CD8-positive, alpha-beta memory T cell (primary cell): ENCODE results near the gene WFDC12. TPM values are rescaled to one million over a fixed set of nuclear protein-coding genes. Genes with fewer than 3 reads are reported as not detected.
A peak's percentile ranks its signal among the peaks of the same experiment; 100 is the strongest.

ENCODE experiments used
- CTCF ChIA-PET: fragments of 350-600 bp; sonication (Branson Sonifier 250); formaldehyde crosslinking; loops from one replicate; lab custom pipeline; 2021; ENCODE audit warnings: antibody characterized with exemption; lab: Charles Lee
- POLR2A ChIA-PET: fragments of 350-600 bp; sonication (Branson Sonifier 250); formaldehyde crosslinking; loops from one replicate; lab custom pipeline; 2021; ENCODE audit warnings: antibody characterized with exemption; lab: Charles Lee
- DNase-seq, 5 donors: peaks; one replicate each; pipeline versions ENCODE4 v3.0.0 to v3.0.0-alpha.2; 2020 to 2022; ENCODE audit warnings: mixed read lengths in 1 of 5
- H3K27ac ChIP-seq: one replicate; pipeline ENCODE4 v1.7.0; 2013; ENCODE audit warnings: low read depth, mild to moderate bottlenecking, low read length, moderate library complexity
- H3K27me3 ChIP-seq: 2 replicates; pipeline ENCODE4 v1.7.0; 2013; ENCODE audit warnings: low read length, mild to moderate bottlenecking; ENCODE audit not compliant: insufficient read depth, poor library complexity, severe bottlenecking
- H3K36me3 ChIP-seq: 2 replicates; pipeline ENCODE4 v1.7.0; 2013; ENCODE audit warnings: mild to moderate bottlenecking, low read length, moderate library complexity; ENCODE audit not compliant: insufficient read depth
- H3K4me1 ChIP-seq: 2 replicates; pipeline ENCODE4 v1.7.0; 2013; ENCODE audit warnings: mild to moderate bottlenecking, low read length, moderate library complexity; ENCODE audit not compliant: insufficient read depth
- H3K4me3 ChIP-seq: 2 replicates; pipeline ENCODE4 v1.7.0; 2013; ENCODE audit warnings: mild to moderate bottlenecking, low read length
- H3K9me3 ChIP-seq: 2 replicates; pipeline ENCODE4 v1.7.0; 2013; ENCODE audit warnings: mild to moderate bottlenecking, low read length
- H3K27ac Mint-ChIP-seq, 8 donors: one replicate each; pipeline ENCODE4 v1.8.0; 2020 to 2021; ENCODE audit warnings: mixed read lengths in 8 of 8, mild to moderate bottlenecking in 6 of 8, inconsistent platforms in 3 of 8, moderate library complexity in 3 of 8
- H3K27me3 Mint-ChIP-seq, 2 donors: one replicate each; pipeline ENCODE4 v1.8.0; 2020 to 2021; ENCODE audit warnings: mixed read lengths in 2 of 2, mild to moderate bottlenecking in 1 of 2, moderate library complexity in 1 of 2
- H3K36me3 Mint-ChIP-seq, 3 donors: one replicate each; pipeline ENCODE4 v1.8.0; 2020 to 2021; ENCODE audit warnings: mixed read lengths in 3 of 3, inconsistent platforms in 1 of 3, mild to moderate bottlenecking in 1 of 3
- H3K4me1 Mint-ChIP-seq, 3 donors: one replicate each; pipeline ENCODE4 v1.8.0; 2020 to 2021; ENCODE audit warnings: mixed read lengths in 3 of 3, inconsistent platforms in 1 of 3, mild to moderate bottlenecking in 1 of 3
- H3K4me3 Mint-ChIP-seq, 7 donors: one replicate each; pipeline ENCODE4 v1.8.0; 2020 to 2021; ENCODE audit warnings: mixed read lengths in 7 of 7, mild to moderate bottlenecking in 6 of 7, moderate library complexity in 4 of 7, inconsistent platforms in 2 of 7
- H3K9me3 Mint-ChIP-seq, 5 donors: one replicate each; pipeline ENCODE4 v1.8.0; 2020 to 2022; ENCODE audit warnings: mixed read lengths in 5 of 5, mild to moderate bottlenecking in 3 of 5, moderate library complexity in 2 of 5, inconsistent platforms in 1 of 5
- polyA plus RNA-seq: library from polyadenylated mRNA; unstranded; fragments of 300-500 nt; fragmentation: Illumina TruSeq; gene quantifications from one replicate; pipeline ENCODE4 v1.2.3, GENCODE V29; 2021
- total RNA-seq, 2 experiments: library from RNA; stranded (reverse); gene quantifications; one replicate each; pipeline ENCODE4 v1.2.3, GENCODE V29; 2021

Gene WFDC12
- total and polyA plus RNA-seq, 3 experiments from 2014 or later, result not detected

DNA sequence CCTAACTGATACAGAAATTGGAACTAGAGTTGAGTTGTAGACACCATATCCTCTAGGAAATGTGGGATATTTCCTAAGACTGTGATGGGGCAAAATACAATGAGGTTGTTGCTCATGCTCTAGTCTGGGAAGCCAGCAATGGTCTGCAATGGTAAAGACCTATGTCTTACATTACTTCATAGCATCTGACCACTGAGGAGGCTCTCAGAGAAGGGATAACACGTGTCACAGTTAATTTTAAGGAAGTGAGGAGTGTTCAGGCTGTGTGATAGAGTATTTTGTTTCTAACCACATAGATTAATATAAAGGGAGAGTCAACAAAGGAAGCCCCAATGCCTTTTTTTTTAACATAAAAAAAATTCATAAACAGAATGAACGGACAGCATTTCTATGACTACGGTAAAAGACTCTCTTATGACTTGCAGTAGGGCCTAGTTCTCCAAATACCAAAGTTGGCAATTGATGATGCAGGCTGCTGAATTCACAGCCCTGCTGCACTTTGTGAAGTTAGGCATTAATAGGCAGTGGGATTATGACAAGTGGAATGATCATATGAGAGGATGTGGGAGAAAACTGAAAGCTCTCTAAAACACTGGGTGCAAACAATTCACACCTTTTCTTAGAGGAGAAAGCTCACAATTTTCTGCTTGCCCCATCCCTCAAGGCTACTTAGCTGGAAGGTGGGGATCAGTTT is 37.0 kb downstream of the WFDC12 start:
- ChIA-PET POLR2A (interaction anchor here (0.5 kb wide), 1 partner anchor 92 kb away, joined by 7 read pairs; no protein-coding TSS in a partner anchor), CTCF (interaction anchor here (1.0 to 2.1 kb wide), 3 partner anchors 9 to 43 kb away, joined by 3 to 7 read pairs (median 4); no protein-coding TSS in a partner anchor)
- Histone ChIP-seq H3K27me3 (no peaks in the 10 kb centered on the region), H3K36me3 (no peaks in the 10 kb centered on the region), H3K9me3 (no peaks in the 10 kb centered on the region), H3K4me3 (no peak overlapping the region), H3K27ac (no peak overlapping the region), H3K4me1 (no peaks in the 10 kb centered on the region)
- H3K4me3 Mint-ChIP-seq, result no peak overlapping the region
- H3K27me3 Mint-ChIP-seq, result peaks cover 0 to 2% of the 10 kb centered on the region in 2 donors
- peaks cover 14 to 77% (median 22%) of the 10 kb centered on the region in 3 donors for H3K36me3 Mint-ChIP-seq
- H3K27ac Mint-ChIP-seq, result peak overlapping the region in 5 of 8 donors; percentile 10 to 83 (median 31)
- H3K4me1 Mint-ChIP-seq, result peaks cover 8 to 16% (median 14%) of the 10 kb centered on the region in 3 donors
- no peak for DNase-seq
- H3K9me3 Mint-ChIP-seq, result peaks cover 0 to 4% (median 0%) of the 10 kb centered on the region in 5 donors

DNA sequence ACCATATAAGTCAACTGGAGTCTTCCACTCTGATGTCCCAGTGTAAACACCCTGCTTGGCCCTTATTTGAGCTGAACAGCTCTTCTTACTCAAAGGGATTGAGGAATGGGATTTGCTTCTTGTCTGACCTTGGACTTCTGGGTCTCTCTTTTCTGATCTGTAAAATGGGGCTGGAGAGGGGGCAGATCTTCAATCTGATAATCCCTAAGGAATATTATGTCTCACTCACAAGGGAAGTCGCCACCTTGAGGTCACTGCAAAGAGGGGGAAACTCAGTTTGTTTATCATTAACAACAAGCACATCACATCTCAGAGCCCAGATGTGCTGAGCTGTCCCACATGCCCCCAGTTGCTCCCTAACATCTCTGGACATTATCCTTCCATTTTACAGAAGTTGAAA is 38.4 kb downstream of the WFDC12 start:
- H3K4me3 ChIP-seq, result no peak overlapping the region
- CTCF ChIA-PET, result interaction anchor here (0.8 to 2.1 kb wide), 3 partner anchors 8 to 42 kb away, joined by 3 to 7 read pairs (median 4); no protein-coding TSS in a partner anchor
- Mint-ChIP-seq H3K4me3 (no peak overlapping the region), H3K4me1 (peaks cover 8 to 16% (median 14%) of the 10 kb centered on the region in 3 donors), H3K36me3 (peaks cover 25 to 80% (median 29%) of the 10 kb centered on the region in 3 donors), H3K27ac (peak overlapping the region in 7 of 8 donors; percentile 11 to 78 (median 35)), H3K9me3 (peaks cover 5 to 11% (median 6%) of the 10 kb centered on the region in 5 donors), H3K27me3 (peaks cover 0 to 2% of the 10 kb centered on the region in 2 donors)
- no peak for DNase-seq
- H3K4me1 ChIP-seq, result no peaks in the 10 kb centered on the region
- no peaks in the 10 kb centered on the region for H3K27me3 ChIP-seq
- no peak overlapping the region for H3K27ac ChIP-seq
- POLR2A ChIA-PET, result no interaction called here
- H3K36me3 ChIP-seq, result peaks cover 7% of the 10 kb centered on the region
- no peaks in the 10 kb centered on the region for H3K9me3 ChIP-seq

DNA sequence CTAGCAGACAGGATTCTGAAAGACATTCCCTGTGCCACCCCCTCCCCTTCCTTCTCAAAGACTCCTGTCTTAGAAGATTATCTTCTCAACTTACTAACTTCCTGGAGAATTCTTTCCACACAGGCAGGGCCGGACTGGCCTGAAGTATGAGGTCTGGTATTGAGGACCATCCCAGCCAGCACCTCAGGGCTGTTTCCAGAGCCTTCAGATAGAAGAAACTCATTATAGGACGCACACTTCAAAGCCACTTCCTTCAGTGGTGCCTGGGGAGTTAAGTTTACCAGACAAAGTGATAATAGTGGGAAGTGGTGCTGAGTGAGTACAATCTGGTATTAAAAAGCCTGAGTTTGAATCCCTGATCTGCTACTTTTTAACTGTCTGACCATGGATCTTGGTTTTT is 39.0 kb downstream of the WFDC12 start:
- H3K36me3 ChIP-seq, result peaks cover 13% of the 10 kb centered on the region
- peaks cover 30 to 82% (median 32%) of the 10 kb centered on the region in 3 donors for H3K36me3 Mint-ChIP-seq

DNA sequence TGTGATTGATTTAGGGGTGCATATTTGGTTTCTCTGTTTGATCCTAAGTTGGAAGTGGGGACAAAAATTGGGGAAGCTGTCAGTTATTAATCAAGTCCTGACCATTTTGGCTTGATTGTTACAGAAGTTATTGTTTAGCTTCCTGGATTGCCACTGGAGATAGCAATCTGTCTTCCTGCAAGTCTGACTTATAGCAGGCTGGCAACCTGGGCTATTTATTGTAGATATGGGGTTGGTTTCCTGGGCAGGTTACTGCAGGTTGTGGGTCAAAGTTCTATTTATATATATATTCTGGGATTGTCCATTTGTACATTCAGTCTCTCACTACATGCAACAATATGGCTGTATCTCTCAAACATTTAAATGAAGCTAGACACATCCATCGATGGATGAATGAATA is 41.1 kb downstream of the WFDC12 start:
- Histone ChIP-seq H3K27me3 (no peaks in the 10 kb centered on the region), H3K36me3 (peaks cover 24% of the 10 kb centered on the region), H3K4me1 (no peaks in the 10 kb centered on the region), H3K27ac (no peak overlapping the region), H3K9me3 (no peaks in the 10 kb centered on the region), H3K4me3 (no peak overlapping the region)
- Mint-ChIP-seq H3K4me3 (no peak overlapping the region), H3K9me3 (peaks cover 5 to 11% (median 6%) of the 10 kb centered on the region in 5 donors), H3K27ac (peak overlapping the region in 5 of 8 donors; percentile 14 to 88 (median 31)), H3K4me1 (peaks cover 8 to 25% (median 16%) of the 10 kb centered on the region in 3 donors), H3K27me3 (peaks cover 0 to 2% of the 10 kb centered on the region in 2 donors), H3K36me3 (peaks cover 42 to 87% (median 47%) of the 10 kb centered on the region in 3 donors)
- ChIA-PET CTCF (interaction anchor here (1.2 to 1.6 kb wide), 3 partner anchors 13 to 39 kb away, joined by 3 to 7 read pairs (median 3); no protein-coding TSS in a partner anchor), POLR2A (no interaction called here)
- DNase-seq, result no peak

More for the DNA sequence above, 39.0 kb downstream of the WFDC12 start:
- Histone ChIP-seq H3K27me3 (no peaks in the 10 kb centered on the region), H3K9me3 (no peaks in the 10 kb centered on the region), H3K27ac (no peak overlapping the region), H3K4me3 (no peak overlapping the region), H3K4me1 (no peaks in the 10 kb centered on the region)
- Mint-ChIP-seq H3K4me1 (peaks cover 8 to 16% (median 14%) of the 10 kb centered on the region in 3 donors), H3K27me3 (peaks cover 0 to 2% of the 10 kb centered on the region in 2 donors), H3K4me3 (no peak overlapping the region), H3K9me3 (peaks cover 5 to 11% (median 6%) of the 10 kb centered on the region in 5 donors), H3K27ac (peak overlapping the region; percentile 12 to 89 (median 44))
- no peak for DNase-seq
- ChIA-PET CTCF (no interaction called here), POLR2A (no interaction called here)

DNA sequence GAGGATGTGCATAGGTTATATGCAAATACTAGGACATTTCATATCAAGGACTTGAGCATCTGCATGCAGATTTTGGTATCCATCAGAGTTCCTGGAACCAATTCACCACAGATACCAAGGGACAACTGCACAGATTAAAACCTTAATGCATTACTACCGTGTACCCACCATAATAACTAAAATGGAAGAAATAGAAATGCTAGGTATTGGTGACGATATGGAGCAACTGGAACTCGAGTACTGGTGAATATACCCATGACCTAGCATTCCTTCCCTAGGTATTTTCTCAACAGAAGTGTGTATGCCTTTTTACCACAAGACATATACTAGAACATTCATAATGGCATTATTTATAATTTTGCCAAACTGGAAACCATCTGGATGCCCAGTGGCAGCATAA is 41.8 kb downstream of the WFDC12 start:
- Mint-ChIP-seq H3K27ac (peak overlapping the region in 2 of 8 donors; percentile 62 to 88), H3K36me3 (peaks cover 42 to 85% (median 47%) of the 10 kb centered on the region in 3 donors), H3K27me3 (peaks cover 0 to 2% of the 10 kb centered on the region in 2 donors), H3K9me3 (peaks cover 5 to 11% (median 6%) of the 10 kb centered on the region in 5 donors), H3K4me3 (no peak overlapping the region), H3K4me1 (peaks cover 8 to 25% (median 16%) of the 10 kb centered on the region in 3 donors)
- Histone ChIP-seq H3K4me3 (no peak overlapping the region), H3K4me1 (no peaks in the 10 kb centered on the region), H3K36me3 (peaks cover 24% of the 10 kb centered on the region), H3K27ac (no peak overlapping the region), H3K9me3 (no peaks in the 10 kb centered on the region), H3K27me3 (no peaks in the 10 kb centered on the region)
- CTCF ChIA-PET, result interaction anchor here (1.2 to 1.6 kb wide), 3 partner anchors 14 to 38 kb away, joined by 3 to 7 read pairs (median 3); no protein-coding TSS in a partner anchor
- DNase-seq, result no peak
- POLR2A ChIA-PET, result no interaction called here

DNA sequence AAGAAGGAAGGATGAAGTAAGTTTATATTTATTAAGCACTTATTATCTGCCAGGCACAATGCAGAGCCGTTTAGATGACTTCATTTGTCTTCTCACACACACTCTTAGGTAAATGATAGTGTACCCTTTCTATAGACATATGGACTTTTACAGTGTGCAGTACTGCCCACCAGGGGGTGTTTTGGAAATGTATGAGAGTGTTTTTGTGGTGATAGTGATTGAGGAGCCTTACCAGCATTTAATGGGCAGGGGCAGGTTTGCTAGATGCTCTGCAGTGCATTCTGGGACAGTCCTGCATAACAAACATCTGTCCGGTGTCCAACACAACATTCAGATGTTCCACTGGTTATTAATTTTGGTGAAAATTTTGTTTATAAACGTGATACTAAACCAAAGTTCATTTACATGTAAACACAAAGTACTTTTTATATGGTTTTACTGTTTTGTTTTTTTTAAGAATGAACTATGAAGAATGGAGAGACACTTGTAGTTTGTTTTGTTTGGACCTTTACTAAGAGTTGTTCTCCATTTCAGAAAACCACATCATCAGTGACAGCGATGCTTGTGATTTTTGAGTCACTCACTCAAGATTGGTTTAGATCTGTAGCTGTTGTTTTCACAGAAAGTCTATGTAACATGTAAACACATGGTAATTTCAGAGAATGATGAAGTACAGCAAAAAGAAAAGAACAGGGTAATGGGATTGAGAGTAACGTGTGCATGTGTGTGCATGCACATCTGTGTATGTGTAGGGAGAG is 43.2 kb downstream of the WFDC12 start:
- no peaks in the 10 kb centered on the region for H3K4me1 ChIP-seq
- no peak for DNase-seq
- H3K36me3 ChIP-seq, result peaks cover 37% of the 10 kb centered on the region
- Mint-ChIP-seq H3K27ac (peak overlapping the region in 3 of 8 donors; percentile 4 to 46 (median 40)), H3K9me3 (peaks cover 5 to 11% (median 6%) of the 10 kb centered on the region in 5 donors), H3K4me3 (peak overlapping the region in 1 of 7 donors; percentile 5), H3K27me3 (peaks cover 0 to 2% of the 10 kb centered on the region in 2 donors), H3K36me3 (peaks cover 45 to 87% (median 46%) of the 10 kb centered on the region in 3 donors), H3K4me1 (peaks cover 4 to 19% (median 12%) of the 10 kb centered on the region in 3 donors)
- no peak overlapping the region for H3K4me3 ChIP-seq
- H3K27me3 ChIP-seq, result no peaks in the 10 kb centered on the region
- POLR2A ChIA-PET, result no interaction called here
- no peak overlapping the region for H3K27ac ChIP-seq
- H3K9me3 ChIP-seq, result no peaks in the 10 kb centered on the region
- CTCF ChIA-PET, result no interaction called here

DNA sequence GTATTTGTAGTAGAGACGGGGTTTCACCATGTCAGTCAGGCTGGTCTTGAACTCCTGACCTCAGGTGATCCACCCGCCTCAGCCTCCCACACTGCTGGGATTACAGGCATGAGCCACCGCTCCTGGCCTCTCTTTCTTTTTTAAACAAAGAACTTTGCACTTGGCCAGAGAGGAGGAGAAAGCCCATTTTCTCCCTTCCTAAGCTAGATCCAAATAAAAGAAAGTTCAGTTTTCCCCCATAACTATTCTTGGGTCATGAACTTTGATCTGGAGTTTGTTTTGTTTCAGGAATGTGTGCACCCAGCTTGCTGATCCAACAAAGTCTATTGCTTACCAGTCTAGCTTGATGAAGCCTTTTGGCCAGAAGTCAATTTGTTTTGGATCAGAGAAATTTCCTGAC is 46.7 kb downstream of the WFDC12 start:
- Histone ChIP-seq H3K4me3 (no peak overlapping the region), H3K27ac (no peak overlapping the region), H3K36me3 (peaks cover 67% of the 10 kb centered on the region), H3K4me1 (no peaks in the 10 kb centered on the region), H3K27me3 (no peaks in the 10 kb centered on the region), H3K9me3 (no peaks in the 10 kb centered on the region)
- H3K27me3 Mint-ChIP-seq, result no peaks in the 10 kb centered on the region
- ChIA-PET CTCF (interaction anchor here (1.2 to 1.8 kb wide), 3 partner anchors 9 to 33 kb away, joined by 3 to 7 read pairs (median 5); no protein-coding TSS in a partner anchor), POLR2A (no interaction called here)
- H3K4me3 Mint-ChIP-seq, result no peak overlapping the region
- H3K4me1 Mint-ChIP-seq, result peaks cover 9 to 21% (median 18%) of the 10 kb centered on the region in 3 donors
- peaks cover 35 to 92% (median 47%) of the 10 kb centered on the region in 3 donors for H3K36me3 Mint-ChIP-seq
- H3K9me3 Mint-ChIP-seq, result peaks cover 4 to 10% (median 6%) of the 10 kb centered on the region in 5 donors
- no peak for DNase-seq
- H3K27ac Mint-ChIP-seq, result peak overlapping the region in 1 of 8 donors; percentile 11
